Ectodermal cell (in vitro differentiated cells): ENCODE data around the gene IL1F10.

Source experiments
- H3K27ac ChIP-seq: 2 replicates; pipeline ENCODE4 v1.7.0; 2013; ENCODE audit warnings: mild to moderate bottlenecking, low read depth, low read length; ENCODE audit not compliant: insufficient read depth, poor library complexity, severe bottlenecking
- H3K27me3 ChIP-seq: 2 replicates; pipeline ENCODE4 v1.7.0; 2013; ENCODE audit warnings: mild to moderate bottlenecking, low read length; ENCODE audit not compliant: insufficient read depth, control insufficient read depth, poor library complexity, severe bottlenecking
- H3K36me3 ChIP-seq: one replicate; pipeline ENCODE4 v1.7.0; 2013; ENCODE audit warnings: low read length; ENCODE audit not compliant: control insufficient read depth, insufficient read depth
- H3K4me1 ChIP-seq: one replicate; pipeline ENCODE4 v1.7.0; 2013; ENCODE audit warnings: low read length; ENCODE audit not compliant: control insufficient read depth, insufficient read depth
- H3K4me3 ChIP-seq: 2 replicates; pipeline ENCODE4 v1.7.0; 2013; ENCODE audit warnings: low read depth, low read length, control low read depth; ENCODE audit not compliant: insufficient read depth
- H3K9me3 ChIP-seq: 2 replicates; pipeline ENCODE4 v1.7.0; 2013; ENCODE audit warnings: mild to moderate bottlenecking, low read length, moderate library complexity; ENCODE audit not compliant: control insufficient read depth
- WGBS, 2 experiments: methylation state at CpG; one replicate each; pipeline ENCODE4 v1.1.7; 2013; ENCODE audit warnings: missing lambda C conversion rate in 2 of 2; 5-methylcytosine and 5-hydroxymethylcytosine counted together

Gene IL1F10

GRCh38 chr2:113058411-113058994 is 9.3 kb upstream of the IL1F10 start:
- 66 to 70% methylated on average over 2 of the region's 2 CpGs for WGBS, 2 experiments
- H3K27me3 ChIP-seq: no peaks in the 10 kb centered on the region
- no peaks in the 10 kb centered on the region for H3K36me3 ChIP-seq
- H3K4me1 ChIP-seq: no peaks in the 10 kb centered on the region
- no peak overlapping the region for H3K4me3 ChIP-seq
- H3K27ac ChIP-seq: no peak overlapping the region
- peaks cover 3% of the 10 kb centered on the region for H3K9me3 ChIP-seq

GRCh38 chr2:113058998-113059960 is 8.5 kb upstream of the IL1F10 start, which contains the start of gene IL36RN:
IL36RN (plus strand) TSS chr2:113059198; CDS start chr2:113059439, 241 bp downstream.
- no peaks in the 10 kb centered on the region for H3K4me1 ChIP-seq
- no peak within 1 kb of the TSS for H3K27ac ChIP-seq
- no peaks in the 10 kb centered on the region for H3K27me3 ChIP-seq
- H3K9me3 ChIP-seq: peaks cover 3% of the 10 kb centered on the region
- H3K4me3 ChIP-seq: no peak within 1 kb of the TSS
- WGBS, 2 experiments: 83 to 85% methylated on average over 15 of the region's 15 CpGs
- H3K36me3 ChIP-seq: no peaks in the 10 kb centered on the region

GRCh38 chr2:113060396-113060795 is 7.4 kb upstream of the IL1F10 start:
- Histone ChIP-seq H3K27ac (no peak overlapping the region), H3K36me3 (no peaks in the 10 kb centered on the region), H3K9me3 (no peaks in the 10 kb centered on the region), H3K27me3 (no peaks in the 10 kb centered on the region), H3K4me3 (no peak overlapping the region), H3K4me1 (no peaks in the 10 kb centered on the region)
- WGBS, 2 experiments: 90% methylated on average over 4 of the region's 4 CpGs

- no peaks in the 10 kb centered on the region for H3K4me1 ChIP-seq
- H3K27me3 ChIP-seq: no peaks in the 10 kb centered on the region
- WGBS, 2 experiments: 25 to 57% methylated on average over 1 of the region's 1 CpG
- no peaks in the 10 kb centered on the region for H3K36me3 ChIP-seq
- H3K9me3 ChIP-seq: no peaks in the 10 kb centered on the region
- H3K27ac ChIP-seq: no peak overlapping the region
- H3K4me3 ChIP-seq: no peak overlapping the region
Observed at GRCh38 chr2:113060796-113061195, 7.0 kb upstream of the IL1F10 start.

- Histone ChIP-seq H3K27me3 (no peaks in the 10 kb centered on the region), H3K27ac (no peak overlapping the region), H3K4me1 (no peaks in the 10 kb centered on the region), H3K9me3 (no peaks in the 10 kb centered on the region), H3K36me3 (no peaks in the 10 kb centered on the region), H3K4me3 (no peak overlapping the region)
- 77 to 90% methylated on average over 2 of the region's 2 CpGs for WGBS, 2 experiments
Observed at GRCh38 chr2:113061241-113061640, 6.5 kb upstream of the IL1F10 start.

- Histone ChIP-seq H3K4me3 (no peak overlapping the region), H3K36me3 (no peaks in the 10 kb centered on the region)
- WGBS, 2 experiments: 91 to 92% methylated on average over 18 of the region's 18 CpGs
Observed at GRCh38 chr2:113061896-113062770, 5.6 kb upstream of the IL1F10 start.

GRCh38 chr2:113064281-113064680 is 3.5 kb upstream of the IL1F10 start:
- Histone ChIP-seq H3K9me3 (no peaks in the 10 kb centered on the region), H3K4me1 (no peaks in the 10 kb centered on the region), H3K27me3 (no peaks in the 10 kb centered on the region), H3K27ac (no peak overlapping the region), H3K4me3 (no peak overlapping the region), H3K36me3 (no peaks in the 10 kb centered on the region)
- 85 to 93% methylated on average over 5 of the region's 5 CpGs for WGBS, 2 experiments

More at GRCh38 chr2:113061896-113062770, 5.6 kb upstream of the IL1F10 start:
- H3K4me1 ChIP-seq: no peaks in the 10 kb centered on the region
- H3K27ac ChIP-seq: no peak overlapping the region
- no peaks in the 10 kb centered on the region for H3K9me3 ChIP-seq
- no peaks in the 10 kb centered on the region for H3K27me3 ChIP-seq

GRCh38 chr2:113064898-113065297 is 2.9 kb upstream of the IL1F10 start:
- Histone ChIP-seq H3K27ac (no peak overlapping the region), H3K9me3 (no peaks in the 10 kb centered on the region), H3K4me1 (no peaks in the 10 kb centered on the region), H3K4me3 (no peak overlapping the region), H3K27me3 (no peaks in the 10 kb centered on the region), H3K36me3 (no peaks in the 10 kb centered on the region)
- WGBS, 2 experiments: 90 to 96% methylated on average over 1 of the region's 1 CpG

GRCh38 chr2:113068249-113068648 is 479 bp downstream of the IL1F10 start:
- WGBS, 2 experiments: 71 to 88% methylated on average over 2 of the region's 2 CpGs
- Histone ChIP-seq H3K27me3 (no peaks in the 10 kb centered on the region), H3K4me1 (no peaks in the 10 kb centered on the region), H3K27ac (no peak overlapping the region), H3K4me3 (no peak overlapping the region), H3K9me3 (no peaks in the 10 kb centered on the region), H3K36me3 (no peaks in the 10 kb centered on the region)
